Measurements from ENCODE around the gene LINGO3.

DNA sequence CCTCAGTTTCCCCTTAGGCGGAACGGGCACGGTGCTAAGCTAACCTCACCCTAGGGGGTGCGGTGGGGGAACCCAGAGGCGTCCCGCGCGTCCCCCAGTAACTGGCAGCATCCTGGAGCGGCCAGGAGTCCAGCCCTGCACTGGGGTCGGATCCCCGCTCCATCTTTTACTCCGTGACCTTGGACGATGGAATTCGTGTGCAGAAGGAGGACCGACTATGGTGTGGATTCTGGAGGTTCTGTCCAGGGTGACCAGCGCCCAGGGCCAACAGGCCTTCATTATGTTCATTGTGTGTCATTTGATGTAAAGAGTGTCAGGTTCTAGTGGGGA lies 21.2 kb upstream of the LINGO3 start:
- TF ChIP-seq, protein P1, sequence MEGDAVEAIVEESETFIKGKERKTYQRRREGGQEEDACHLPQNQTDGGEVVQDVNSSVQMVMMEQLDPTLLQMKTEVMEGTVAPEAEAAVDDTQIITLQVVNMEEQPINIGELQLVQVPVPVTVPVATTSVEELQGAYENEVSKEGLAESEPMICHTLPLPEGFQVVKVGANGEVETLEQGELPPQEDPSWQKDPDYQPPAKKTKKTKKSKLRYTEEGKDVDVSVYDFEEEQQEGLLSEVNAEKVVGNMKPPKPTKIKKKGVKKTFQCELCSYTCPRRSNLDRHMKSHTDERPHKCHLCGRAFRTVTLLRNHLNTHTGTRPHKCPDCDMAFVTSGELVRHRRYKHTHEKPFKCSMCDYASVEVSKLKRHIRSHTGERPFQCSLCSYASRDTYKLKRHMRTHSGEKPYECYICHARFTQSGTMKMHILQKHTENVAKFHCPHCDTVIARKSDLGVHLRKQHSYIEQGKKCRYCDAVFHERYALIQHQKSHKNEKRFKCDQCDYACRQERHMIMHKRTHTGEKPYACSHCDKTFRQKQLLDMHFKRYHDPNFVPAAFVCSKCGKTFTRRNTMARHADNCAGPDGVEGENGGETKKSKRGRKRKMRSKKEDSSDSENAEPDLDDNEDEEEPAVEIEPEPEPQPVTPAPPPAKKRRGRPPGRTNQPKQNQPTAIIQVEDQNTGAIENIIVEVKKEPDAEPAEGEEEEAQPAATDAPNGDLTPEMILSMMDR (conservative IDR thresholded peaks at IDR 0.05; ENCODE audit: low read depth, low read length): no peak
- no peak for TF ChIP-seq POLR2A (IDR thresholded peaks at IDR 0.05; ENCODE audit: low read depth, low read length)
- TF ChIP-seq, protein P2, sequence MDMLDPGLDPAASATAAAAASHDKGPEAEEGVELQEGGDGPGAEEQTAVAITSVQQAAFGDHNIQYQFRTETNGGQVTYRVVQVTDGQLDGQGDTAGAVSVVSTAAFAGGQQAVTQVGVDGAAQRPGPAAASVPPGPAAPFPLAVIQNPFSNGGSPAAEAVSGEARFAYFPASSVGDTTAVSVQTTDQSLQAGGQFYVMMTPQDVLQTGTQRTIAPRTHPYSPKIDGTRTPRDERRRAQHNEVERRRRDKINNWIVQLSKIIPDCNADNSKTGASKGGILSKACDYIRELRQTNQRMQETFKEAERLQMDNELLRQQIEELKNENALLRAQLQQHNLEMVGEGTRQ (IDR thresholded peaks at IDR 0.05; ENCODE audit: low read depth, low read length): no peak
- no peak for TF ChIP-seq RFX5 (IDR thresholded peaks at IDR 0.05; ENCODE audit: low read depth, low read length)
- no peak for TF ChIP-seq CEBPB (IDR thresholded peaks at IDR 0.05; ENCODE audit: low read depth, low read length)
- no peak for TF ChIP-seq MXI1 (IDR thresholded peaks at IDR 0.05; ENCODE audit: borderline replicate concordance, low read depth, low read length)
- no peak for TF ChIP-seq RAD21 (IDR thresholded peaks at IDR 0.05; ENCODE audit: low read length)
- TF ChIP-seq SMC3 (IDR thresholded peaks at IDR 0.05; ENCODE audit: low read depth, low read length): no peak
- TF ChIP-seq MAZ (IDR thresholded peaks at IDR 0.05; ENCODE audit: borderline replicate concordance, low read depth, low read length): no peak
- TF ChIP-seq NFE2L2 (IDR thresholded peaks at IDR 0.05; ENCODE audit: low read depth, low read length): no peak
- no peak for TF ChIP-seq CHD1 (IDR thresholded peaks at IDR 0.05; ENCODE audit: low read depth, low read length)
